PC-9 (cell line): ENCODE results near the gene RAET1G. TPM values are rescaled to one million over a fixed set of nuclear protein-coding genes. Genes with fewer than 3 reads are reported as not detected.
"Not testable (repeated sequence)": the region's sequence is repeated elsewhere in the genome, so short reads cannot be mapped to it uniquely, and the experiment has no call there.

Experiments used
- BruUV-seq: library from RNA; stranded (reverse); fragments of 400-500 nt; replicated peaks from 2 replicates; lab custom pipeline; 2021; lab: Mats Ljungman, UMichigan
- CTCF ChIA-PET: fragments of 300-600 bp; sonication (Branson Sonifier 250); formaldehyde crosslinking; loops from one replicate; lab custom pipeline; 2022; ENCODE audit warnings: antibody characterized with exemption; lab: Charles Lee
- POLR2A ChIA-PET: fragments of 300-600 bp; sonication (Branson Sonifier 250); formaldehyde crosslinking; loops from one replicate; lab custom pipeline; 2022; ENCODE audit warnings: antibody characterized with exemption; ENCODE audit not compliant: unreplicated experiment; lab: Charles Lee
- DNase-seq, 2 experiments: peaks; one replicate each; pipeline versions ENCODE4 v3.0.0 to v3.0.0-alpha.2; 2015 to 2022; ENCODE audit warnings: mixed read lengths in 1 of 2
- H2AFZ ChIP-seq: fragments of 200-600 bp; sonication (generic); 2 replicates; pipeline ENCODE4 v1.8.1; 2017; ENCODE audit warnings: antibody characterized with exemption
- H3F3A ChIP-seq: fragments of 200-600 bp; sonication (generic); 2 replicates; pipeline ENCODE4 v1.8.1; 2017; ENCODE audit warnings: antibody characterized with exemption, mild to moderate bottlenecking, low read depth; ENCODE audit not compliant: insufficient read depth
- H3K27ac ChIP-seq: fragments of 200-600 bp; sonication (generic); 2 replicates; pipeline ENCODE4 v1.6.1; 2016; ENCODE audit warnings: mixed run types
- H3K27me3 ChIP-seq: fragments of 200-600 bp; sonication (generic); 2 replicates; pipeline ENCODE4 v1.6.1; 2016; ENCODE audit warnings: low read depth, mixed run types; ENCODE audit not compliant: insufficient read depth
- H3K36me3 ChIP-seq: fragments of 200-600 bp; sonication (generic); 2 replicates; pipeline ENCODE4 v1.6.1; 2016; ENCODE audit warnings: low read depth, mixed run types
- H3K4me1 ChIP-seq: fragments of 200-600 bp; sonication (generic); replicated peaks from 2 replicates; pipeline ENCODE4 v1.6.1; 2016; ENCODE audit warnings: mixed run types; ENCODE audit not compliant: insufficient read depth
- H3K4me2 ChIP-seq: fragments of 200-600 bp; sonication (generic); 2 replicates; pipeline ENCODE4 v1.6.1; 2017; ENCODE audit warnings: mixed run types
- H3K4me3 ChIP-seq: fragments of 200-600 bp; sonication (generic); 2 replicates; pipeline ENCODE4 v1.6.1; 2016; ENCODE audit warnings: mixed run types
- H3K79me2 ChIP-seq: fragments of 200-600 bp; sonication (generic); 2 replicates; pipeline ENCODE4 v1.6.1; 2017; ENCODE audit warnings: low read depth, mixed run types
- H3K9me2 ChIP-seq: fragments of 200-600 bp; sonication (generic); 2 replicates; pipeline ENCODE4 v1.8.1; 2017; ENCODE audit warnings: mild to moderate bottlenecking; ENCODE audit not compliant: insufficient read depth
- H3K9me3 ChIP-seq: fragments of 200-600 bp; sonication (generic); 2 replicates; pipeline ENCODE4 v1.8.1; 2016; ENCODE audit warnings: low read depth; ENCODE audit not compliant: insufficient read depth
- H4K20me1 ChIP-seq: fragments of 200-600 bp; sonication (generic); 2 replicates; pipeline ENCODE4 v1.8.1; 2017; ENCODE audit not compliant: insufficient read depth
- EZH2 ChIP-seq: fragments of 200-600 bp; sonication (generic); IDR thresholded peaks from 2 replicates; pipeline ENCODE4 v1.8.0; 2017; ENCODE audit warnings: antibody characterized with exemption, low read depth
- intact Hi-C: fragments of 100-400 bp; cut with micrococcal nuclease; formaldehyde crosslinking; loops from one replicate; pipeline ENCODE4 v1.10.0; 2022; ENCODE audit not compliant: unreplicated experiment
- total RNA-seq: library from RNA; stranded (reverse); gene quantifications from 2 replicates; pipeline ENCODE4 v1.2.3, GENCODE V29; 2021
- TF ChIP-seq, protein P1 (sequence below): fragments of 200-600 bp; sonication (generic); conservative IDR thresholded peaks from 2 replicates; pipeline ENCODE4 v1.6.1; 2017; ENCODE audit warnings: mixed run types, antibody characterized with exemption, mild to moderate bottlenecking, moderate library complexity

RAET1G gene
- total RNA-seq, 1 experiment from 2014 or later: not detected

GRCh38 chr6:149950423-149950822 is 27.5 kb upstream of the RAET1G start:
- Histone ChIP-seq H3K9me3 (no peaks in the 10 kb centered on the region), H3K36me3 (no peaks in the 10 kb centered on the region), H4K20me1 (no peaks in the 10 kb centered on the region), H3K4me1 (no peaks in the 10 kb centered on the region), H3K27me3 (no peaks in the 10 kb centered on the region), H2AFZ (no peak overlapping the region), H3K27ac (no peak overlapping the region), H3K9me2 (no peaks in the 10 kb centered on the region), H3K79me2 (no peaks in the 10 kb centered on the region), H3K4me3 (no peak overlapping the region), H3K4me2 (0 out of 2 replicates have a peak overlapping the region, but pooled peaks have one; percentile 19), H3F3A (no peaks in the 10 kb centered on the region)
- TF ChIP-seq EZH2: no peak
- TF ChIP-seq, protein P1, sequence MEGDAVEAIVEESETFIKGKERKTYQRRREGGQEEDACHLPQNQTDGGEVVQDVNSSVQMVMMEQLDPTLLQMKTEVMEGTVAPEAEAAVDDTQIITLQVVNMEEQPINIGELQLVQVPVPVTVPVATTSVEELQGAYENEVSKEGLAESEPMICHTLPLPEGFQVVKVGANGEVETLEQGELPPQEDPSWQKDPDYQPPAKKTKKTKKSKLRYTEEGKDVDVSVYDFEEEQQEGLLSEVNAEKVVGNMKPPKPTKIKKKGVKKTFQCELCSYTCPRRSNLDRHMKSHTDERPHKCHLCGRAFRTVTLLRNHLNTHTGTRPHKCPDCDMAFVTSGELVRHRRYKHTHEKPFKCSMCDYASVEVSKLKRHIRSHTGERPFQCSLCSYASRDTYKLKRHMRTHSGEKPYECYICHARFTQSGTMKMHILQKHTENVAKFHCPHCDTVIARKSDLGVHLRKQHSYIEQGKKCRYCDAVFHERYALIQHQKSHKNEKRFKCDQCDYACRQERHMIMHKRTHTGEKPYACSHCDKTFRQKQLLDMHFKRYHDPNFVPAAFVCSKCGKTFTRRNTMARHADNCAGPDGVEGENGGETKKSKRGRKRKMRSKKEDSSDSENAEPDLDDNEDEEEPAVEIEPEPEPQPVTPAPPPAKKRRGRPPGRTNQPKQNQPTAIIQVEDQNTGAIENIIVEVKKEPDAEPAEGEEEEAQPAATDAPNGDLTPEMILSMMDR: no peak
- CTCF ChIA-PET: no interaction called here
- DNase-seq: no peak
- POLR2A ChIA-PET: interaction anchor here (0.5 kb wide), 1 partner anchor 468 kb away, joined by 3 read pairs; no protein-coding TSS in a partner anchor
- intact Hi-C loops: no loop called here
- BruUV-seq: no TSS peak

DNA sequence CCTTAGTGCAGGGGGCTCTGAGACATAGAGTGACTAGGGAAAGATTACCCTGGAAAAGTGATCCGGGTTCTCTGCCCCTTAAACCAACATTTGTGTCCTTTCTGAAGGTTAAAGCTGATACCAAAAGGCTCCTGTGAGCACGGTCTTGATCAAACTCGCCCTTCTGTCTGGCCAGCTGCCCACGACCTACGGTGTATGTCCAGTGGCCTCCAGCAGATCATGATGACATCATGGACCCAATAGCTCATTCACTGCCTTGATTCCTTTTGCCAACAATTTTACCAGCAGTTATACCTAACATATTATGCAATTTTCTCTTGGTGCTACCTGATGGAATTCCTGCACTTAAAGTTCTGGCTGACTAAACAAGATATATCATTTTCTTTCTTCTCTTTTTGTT is 25.7 kb upstream of the RAET1G start:
- Histone ChIP-seq H3K4me3 (no peak overlapping the region), H3K4me1 (no peaks in the 10 kb centered on the region), H3K9me2 (no peaks in the 10 kb centered on the region), H4K20me1 (no peaks in the 10 kb centered on the region), H3K36me3 (no peaks in the 10 kb centered on the region), H2AFZ (no peak overlapping the region), H3F3A (no peaks in the 10 kb centered on the region), H3K27me3 (no peaks in the 10 kb centered on the region), H3K4me2 (no peak overlapping the region), H3K27ac (no peak overlapping the region), H3K9me3 (no peaks in the 10 kb centered on the region), H3K79me2 (no peaks in the 10 kb centered on the region)
- DNase-seq: no peak
- intact Hi-C loops: no loop called here
- ChIA-PET POLR2A (no interaction called here), CTCF (no interaction called here)
- no TSS peak for BruUV-seq
- TF ChIP-seq, protein P1: no peak
- no peak for TF ChIP-seq EZH2

- Histone ChIP-seq H3K9me3 (no peaks in the 10 kb centered on the region), H3K4me1 (no peaks in the 10 kb centered on the region), H4K20me1 (no peaks in the 10 kb centered on the region), H3K4me2 (no peak overlapping the region), H3K36me3 (no peaks in the 10 kb centered on the region), H3F3A (no peaks in the 10 kb centered on the region), H3K9me2 (no peaks in the 10 kb centered on the region), H3K27me3 (no peaks in the 10 kb centered on the region), H2AFZ (no peak overlapping the region), H3K4me3 (no peak overlapping the region), H3K79me2 (no peaks in the 10 kb centered on the region), H3K27ac (no peak overlapping the region)
- no peak for DNase-seq
- ChIA-PET CTCF (no interaction called here), POLR2A (no interaction called here)
- TF ChIP-seq EZH2: no peak
- TF ChIP-seq, protein P1: no peak
- no TSS peak for BruUV-seq
- intact Hi-C loops: no loop called here
Observed at GRCh38 chr6:149948011-149948410, 25.1 kb upstream of the RAET1G start.

- H3K27ac ChIP-seq, POLR2A ChIA-PET, H3F3A ChIP-seq, H3K9me3 ChIP-seq, H3K4me3 ChIP-seq, BruUV-seq, H3K36me3 ChIP-seq, H2AFZ ChIP-seq, H3K4me2 ChIP-seq, CTCF ChIA-PET, H3K79me2 ChIP-seq, H3K27me3 ChIP-seq, H3K4me1 ChIP-seq, intact Hi-C loops, DNase-seq, H3K9me2 ChIP-seq, H4K20me1 ChIP-seq: not testable (repeated sequence)
Observed at GRCh38 chr6:149947533-149947932, 24.6 kb upstream of the RAET1G start.

- H2AFZ ChIP-seq, POLR2A ChIA-PET, H3K4me1 ChIP-seq, DNase-seq, H3K9me2 ChIP-seq, H3K4me2 ChIP-seq, BruUV-seq, CTCF ChIA-PET, H4K20me1 ChIP-seq, H3F3A ChIP-seq, H3K4me3 ChIP-seq, H3K79me2 ChIP-seq, intact Hi-C loops, H3K27me3 ChIP-seq, H3K36me3 ChIP-seq, H3K9me3 ChIP-seq, H3K27ac ChIP-seq: not testable (repeated sequence)
Observed at GRCh38 chr6:149946631-149947030, 23.7 kb upstream of the RAET1G start.
